ENCODE measurements around the gene INSR.

Gene INSR

DNA sequence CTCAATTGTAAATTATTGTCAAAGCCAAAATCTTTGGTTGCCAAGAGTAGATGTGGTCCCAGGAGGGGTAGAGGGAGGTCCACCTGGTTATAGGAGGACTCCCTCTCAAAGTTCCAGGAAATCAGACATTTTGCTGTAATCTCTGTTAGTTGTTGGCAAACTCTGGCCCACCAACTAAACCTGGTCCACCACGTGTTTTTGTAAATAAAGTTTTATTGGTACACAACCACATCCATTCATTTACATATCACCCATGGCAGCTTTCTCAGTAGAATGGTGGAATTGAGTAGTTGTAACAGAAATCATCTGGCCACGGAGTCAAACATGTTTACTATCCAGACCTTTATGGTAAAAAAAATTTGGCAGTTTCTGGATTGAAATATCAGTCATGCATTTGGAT lies 154.1 kb downstream of the INSR start:
- Histone ChIP-seq H4K20me1 (ENCODE audit: insufficient read depth, low read length) (no peaks in the 10 kb centered on the region), H3K4me3 (ENCODE audit: low read length) (no peak overlapping the region), H3K79me2 (ENCODE audit: low read length) (no peaks in the 10 kb centered on the region), H3K4me2 (ENCODE audit: low read length) (no peak overlapping the region), H3K9me3 (ENCODE audit: insufficient read depth, low read length) (no peaks in the 10 kb centered on the region), H3K27me3 (ENCODE audit: low read depth, low read length) (peaks cover 4% of the 10 kb centered on the region), H3K9ac (ENCODE audit: low read length) (no peak overlapping the region), H3K36me3 (replicated peaks; ENCODE audit: low read depth, low read length) (no peaks in the 10 kb centered on the region), H3K4me1 (ENCODE audit: low read length) (no peaks in the 10 kb centered on the region), H2AFZ (ENCODE audit: low read depth, low read length) (no peak overlapping the region), H3K27ac (ENCODE audit: low read length) (no peak overlapping the region)
- TF ChIP-seq EZH2phosphoT487 (IDR thresholded peaks at IDR 0.05; ENCODE audit: low read depth): no peak
- TF ChIP-seq, protein P1, sequence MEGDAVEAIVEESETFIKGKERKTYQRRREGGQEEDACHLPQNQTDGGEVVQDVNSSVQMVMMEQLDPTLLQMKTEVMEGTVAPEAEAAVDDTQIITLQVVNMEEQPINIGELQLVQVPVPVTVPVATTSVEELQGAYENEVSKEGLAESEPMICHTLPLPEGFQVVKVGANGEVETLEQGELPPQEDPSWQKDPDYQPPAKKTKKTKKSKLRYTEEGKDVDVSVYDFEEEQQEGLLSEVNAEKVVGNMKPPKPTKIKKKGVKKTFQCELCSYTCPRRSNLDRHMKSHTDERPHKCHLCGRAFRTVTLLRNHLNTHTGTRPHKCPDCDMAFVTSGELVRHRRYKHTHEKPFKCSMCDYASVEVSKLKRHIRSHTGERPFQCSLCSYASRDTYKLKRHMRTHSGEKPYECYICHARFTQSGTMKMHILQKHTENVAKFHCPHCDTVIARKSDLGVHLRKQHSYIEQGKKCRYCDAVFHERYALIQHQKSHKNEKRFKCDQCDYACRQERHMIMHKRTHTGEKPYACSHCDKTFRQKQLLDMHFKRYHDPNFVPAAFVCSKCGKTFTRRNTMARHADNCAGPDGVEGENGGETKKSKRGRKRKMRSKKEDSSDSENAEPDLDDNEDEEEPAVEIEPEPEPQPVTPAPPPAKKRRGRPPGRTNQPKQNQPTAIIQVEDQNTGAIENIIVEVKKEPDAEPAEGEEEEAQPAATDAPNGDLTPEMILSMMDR (IDR thresholded peaks at IDR 0.05; ENCODE audit: low read depth, low read length): no peak

- H4K20me1 ChIP-seq (ENCODE audit: insufficient read depth, low read length): no peaks in the 10 kb centered on the region
- no peak overlapping the region for H3K27ac ChIP-seq (ENCODE audit: low read length)
- TF ChIP-seq EZH2phosphoT487 (IDR thresholded peaks at IDR 0.05; ENCODE audit: low read depth): no peak
- TF ChIP-seq, protein P1 (IDR thresholded peaks at IDR 0.05; ENCODE audit: low read depth, low read length): no peak
- no peaks in the 10 kb centered on the region for H3K36me3 ChIP-seq (replicated peaks; ENCODE audit: low read depth, low read length)
- no peak overlapping the region for H2AFZ ChIP-seq (ENCODE audit: low read depth, low read length)
- no peaks in the 10 kb centered on the region for H3K9me3 ChIP-seq (ENCODE audit: insufficient read depth, low read length)
- H3K27me3 ChIP-seq (ENCODE audit: low read depth, low read length): peaks cover 2% of the 10 kb centered on the region
- H3K4me3 ChIP-seq (ENCODE audit: low read length): no peak overlapping the region
- no peak overlapping the region for H3K9ac ChIP-seq (ENCODE audit: low read length)
- no peaks in the 10 kb centered on the region for H3K79me2 ChIP-seq (ENCODE audit: low read length)
- H3K4me2 ChIP-seq (ENCODE audit: low read length): no peak overlapping the region
- no peaks in the 10 kb centered on the region for H3K4me1 ChIP-seq (ENCODE audit: low read length)
Observed at GRCh38 chr19:7139095-7139494, 155.1 kb downstream of the INSR start.

- no peak for TF ChIP-seq EZH2phosphoT487 (IDR thresholded peaks at IDR 0.05; ENCODE audit: low read depth)
- TF ChIP-seq, protein P1 (IDR thresholded peaks at IDR 0.05; ENCODE audit: low read depth, low read length): no peak
- Histone ChIP-seq H2AFZ (ENCODE audit: low read depth, low read length) (no peak overlapping the region), H3K9ac (ENCODE audit: low read length) (no peak overlapping the region), H3K4me2 (ENCODE audit: low read length) (no peak overlapping the region), H3K4me1 (ENCODE audit: low read length) (no peaks in the 10 kb centered on the region), H3K79me2 (ENCODE audit: low read length) (no peaks in the 10 kb centered on the region), H3K9me3 (ENCODE audit: insufficient read depth, low read length) (no peaks in the 10 kb centered on the region), H3K36me3 (replicated peaks; ENCODE audit: low read depth, low read length) (no peaks in the 10 kb centered on the region), H4K20me1 (ENCODE audit: insufficient read depth, low read length) (no peaks in the 10 kb centered on the region), H3K27ac (ENCODE audit: low read length) (no peak overlapping the region), H3K4me3 (ENCODE audit: low read length) (no peak overlapping the region), H3K27me3 (ENCODE audit: low read depth, low read length) (peaks cover 2% of the 10 kb centered on the region)
Observed at GRCh38 chr19:7138402-7138801, 155.8 kb downstream of the INSR start.

GRCh38 chr19:7137120-7137519 lies 157.1 kb downstream of the INSR start:
- TF ChIP-seq EZH2phosphoT487 (IDR thresholded peaks at IDR 0.05; ENCODE audit: low read depth): no peak
- TF ChIP-seq, protein P1 (IDR thresholded peaks at IDR 0.05; ENCODE audit: low read depth, low read length): no peak
- H3K4me1 ChIP-seq (ENCODE audit: low read length): no peaks in the 10 kb centered on the region
- H3K4me3 ChIP-seq (ENCODE audit: low read length): no peak overlapping the region
- H3K9me3 ChIP-seq (ENCODE audit: insufficient read depth, low read length): no peaks in the 10 kb centered on the region
- peaks cover 2% of the 10 kb centered on the region; the same call in 1 of the 2 replicates for H3K27me3 ChIP-seq (ENCODE audit: low read depth, low read length)
- no peak overlapping the region for H3K4me2 ChIP-seq (ENCODE audit: low read length)
- no peaks in the 10 kb centered on the region for H3K36me3 ChIP-seq (replicated peaks; ENCODE audit: low read depth, low read length)
- no peak overlapping the region for H3K27ac ChIP-seq (ENCODE audit: low read length)
- no peak overlapping the region for H3K9ac ChIP-seq (ENCODE audit: low read length)
- no peak overlapping the region for H2AFZ ChIP-seq (ENCODE audit: low read depth, low read length)
- no peaks in the 10 kb centered on the region for H3K79me2 ChIP-seq (ENCODE audit: low read length)
- no peaks in the 10 kb centered on the region for H4K20me1 ChIP-seq (ENCODE audit: insufficient read depth, low read length)
